IMR-90 (cell line): ENCODE data around the gene TMEM131.

Experiments used
- BHLHE40 ChIP-seq: fragments of 150-350 bp; IDR thresholded peaks from 2 replicates; pipeline ENCODE4 v1.6.1; 2016; ENCODE audit warnings: mild to moderate bottlenecking, low read depth, low read length
- CEBPB ChIP-seq: IDR thresholded peaks from 2 replicates; pipeline ENCODE4 v1.6.1; 2012; ENCODE audit warnings: low read depth, low read length, improper control_type of control experiment
- MAZ ChIP-seq: IDR thresholded peaks from 2 replicates; pipeline ENCODE4 v1.6.1; 2012; ENCODE audit warnings: low read depth, mild to moderate bottlenecking, low read length, improper control_type of control experiment, moderate library complexity, borderline replicate concordance
- MXI1 ChIP-seq: IDR thresholded peaks from 2 replicates; pipeline ENCODE4 v1.6.1; 2012; ENCODE audit warnings: low read depth, mild to moderate bottlenecking, low read length, moderate library complexity, borderline replicate concordance
- POLR2A ChIP-seq: IDR thresholded peaks from 2 replicates; pipeline ENCODE4 v1.6.1; 2012; ENCODE audit warnings: mild to moderate bottlenecking, low read depth, low read length
- RAD21 ChIP-seq: IDR thresholded peaks from 2 replicates; pipeline ENCODE4 v1.6.1; 2012; ENCODE audit warnings: low read length, improper control_type of control experiment
- RCOR1 ChIP-seq: IDR thresholded peaks from 2 replicates; pipeline ENCODE4 v1.6.1; 2012; ENCODE audit warnings: mild to moderate bottlenecking, low read length, improper control_type of control experiment; ENCODE audit not compliant: insufficient replicate concordance
- TF ChIP-seq, protein P1 (sequence below): conservative IDR thresholded peaks from 2 replicates; pipeline ENCODE4 v1.5.1; 2012; ENCODE audit warnings: mild to moderate bottlenecking, low read depth, low read length, improper control_type of control experiment

DNA sequence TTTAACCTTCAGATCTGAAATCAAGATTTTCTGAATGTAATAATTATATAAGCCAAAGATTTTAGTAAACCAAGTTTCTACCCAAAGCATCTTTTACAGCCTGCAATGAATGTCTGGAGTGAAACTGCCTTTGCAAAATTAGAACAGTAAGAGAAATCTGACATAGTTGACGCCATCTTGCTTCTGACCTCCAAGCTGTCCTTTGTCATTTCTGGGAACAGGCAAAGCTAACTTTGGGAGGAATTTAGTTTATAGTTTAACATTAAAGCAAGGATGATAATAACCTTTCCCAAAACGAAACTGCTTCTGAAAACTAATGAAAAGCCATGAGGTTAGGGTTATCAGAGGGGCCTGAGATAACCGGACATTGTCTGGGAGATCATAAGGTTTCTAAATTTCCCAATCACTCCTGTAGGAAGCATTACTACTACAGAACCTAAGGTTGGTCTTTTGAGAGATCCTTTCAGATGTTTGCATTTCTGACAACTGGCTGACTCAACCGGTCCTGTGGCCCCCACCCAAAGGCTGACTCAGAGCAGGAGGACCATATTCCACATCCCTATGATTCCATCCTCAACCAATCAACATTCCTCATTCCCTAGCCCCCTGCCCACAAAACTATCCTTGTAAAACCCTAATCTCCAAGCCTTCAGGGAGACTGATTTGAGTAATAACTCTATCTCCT is 124.5 kb downstream of the TMEM131 start:
- no peak for TF ChIP-seq BHLHE40
- no peak for TF ChIP-seq POLR2A
- TF ChIP-seq CEBPB, result peak; percentile 63; the same call in 1 of the 2 replicates
- peak; percentile 71; the same call in 1 of the 2 replicates for TF ChIP-seq MAZ
- TF ChIP-seq, protein P1, sequence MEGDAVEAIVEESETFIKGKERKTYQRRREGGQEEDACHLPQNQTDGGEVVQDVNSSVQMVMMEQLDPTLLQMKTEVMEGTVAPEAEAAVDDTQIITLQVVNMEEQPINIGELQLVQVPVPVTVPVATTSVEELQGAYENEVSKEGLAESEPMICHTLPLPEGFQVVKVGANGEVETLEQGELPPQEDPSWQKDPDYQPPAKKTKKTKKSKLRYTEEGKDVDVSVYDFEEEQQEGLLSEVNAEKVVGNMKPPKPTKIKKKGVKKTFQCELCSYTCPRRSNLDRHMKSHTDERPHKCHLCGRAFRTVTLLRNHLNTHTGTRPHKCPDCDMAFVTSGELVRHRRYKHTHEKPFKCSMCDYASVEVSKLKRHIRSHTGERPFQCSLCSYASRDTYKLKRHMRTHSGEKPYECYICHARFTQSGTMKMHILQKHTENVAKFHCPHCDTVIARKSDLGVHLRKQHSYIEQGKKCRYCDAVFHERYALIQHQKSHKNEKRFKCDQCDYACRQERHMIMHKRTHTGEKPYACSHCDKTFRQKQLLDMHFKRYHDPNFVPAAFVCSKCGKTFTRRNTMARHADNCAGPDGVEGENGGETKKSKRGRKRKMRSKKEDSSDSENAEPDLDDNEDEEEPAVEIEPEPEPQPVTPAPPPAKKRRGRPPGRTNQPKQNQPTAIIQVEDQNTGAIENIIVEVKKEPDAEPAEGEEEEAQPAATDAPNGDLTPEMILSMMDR, result no peak
- TF ChIP-seq MXI1, result no peak
- no peak for TF ChIP-seq RCOR1
- no peak for TF ChIP-seq RAD21
